Tibial nerve (tissue), 4 donors: Measurements from ENCODE around the gene FNBP1.

Experiments used
- CTCF ChIP-seq, 5 experiments: fragments of 200-600 bp in 3 of 5; fragments of 450-650 bp in 2 of 5; sonication (generic) in 3 of 5; IDR thresholded peaks; one replicate each; pipeline ENCODE4 v1.5.1; 2016 to 2019; ENCODE audit warnings: antibody characterized with exemption in 5 of 5, mild to moderate bottlenecking in 3 of 5, moderate library complexity in 2 of 5
- EP300 ChIP-seq, 2 donors: sonication (generic); formaldehyde crosslinking; IDR thresholded peaks; one replicate each; pipeline ENCODE4 v1.6.1; 2017; ENCODE audit warnings: antibody characterized with exemption in 2 of 2, mild to moderate bottlenecking in 1 of 2
- POLR2A ChIP-seq, 2 donors: fragments of 450-650 bp; IDR thresholded peaks; one replicate each; pipeline ENCODE4 v1.6.1; 2017; ENCODE audit warnings: antibody characterized with exemption in 2 of 2, mild to moderate bottlenecking in 2 of 2, moderate library complexity in 2 of 2

GRCh38 chr9:129851821-129852220, 191.2 kb downstream of the FNBP1 start:
- TF ChIP-seq CTCF (IDR thresholded peaks at IDR 0.05) (no peak), POLR2A (IDR thresholded peaks at IDR 0.05) (no peak), EP300 (IDR thresholded peaks at IDR 0.05) (no peak)
